HG03039 (cell line): ENCODE data around the gene SEMA4D.

ENCODE experiments used
- ATAC-seq: cut with Tn5 transposase; IDR thresholded peaks from one replicate; pipeline ENCODE4 v1.9.1; 2021; ENCODE audit warnings: mild to moderate bottlenecking, moderate library complexity; ENCODE audit not compliant: unreplicated experiment

The SEMA4D gene

DNA sequence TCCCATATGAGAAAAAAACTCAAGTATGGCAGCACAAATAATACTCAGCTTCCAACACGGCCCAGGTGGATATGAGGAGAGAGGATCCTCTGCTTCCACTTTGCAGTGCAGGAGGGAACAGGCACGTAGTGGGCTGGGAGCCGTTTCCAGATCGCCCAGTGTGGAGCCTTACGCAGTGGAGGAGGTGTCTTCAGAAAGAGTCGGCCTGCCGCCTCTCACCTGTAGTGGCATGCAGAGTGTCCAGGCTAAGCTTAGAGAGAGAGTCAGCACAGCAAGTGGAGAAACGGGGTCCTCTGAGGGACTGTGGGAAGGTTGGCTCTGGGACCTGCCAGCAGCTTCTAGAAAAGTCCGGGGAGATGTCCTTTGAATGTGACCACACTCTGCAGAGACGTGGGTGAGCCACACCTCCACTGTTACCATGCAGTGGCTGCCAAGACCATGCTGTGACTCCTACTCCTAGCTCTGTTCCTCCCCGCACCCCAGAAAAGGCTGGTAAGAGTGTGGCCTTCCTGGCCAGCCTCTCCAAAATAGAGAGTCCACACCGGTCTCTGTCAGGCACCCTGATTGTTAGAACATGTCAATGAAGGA lies 3.5 kb upstream of the SEMA4D start:
- ATAC-seq = no peak

DNA sequence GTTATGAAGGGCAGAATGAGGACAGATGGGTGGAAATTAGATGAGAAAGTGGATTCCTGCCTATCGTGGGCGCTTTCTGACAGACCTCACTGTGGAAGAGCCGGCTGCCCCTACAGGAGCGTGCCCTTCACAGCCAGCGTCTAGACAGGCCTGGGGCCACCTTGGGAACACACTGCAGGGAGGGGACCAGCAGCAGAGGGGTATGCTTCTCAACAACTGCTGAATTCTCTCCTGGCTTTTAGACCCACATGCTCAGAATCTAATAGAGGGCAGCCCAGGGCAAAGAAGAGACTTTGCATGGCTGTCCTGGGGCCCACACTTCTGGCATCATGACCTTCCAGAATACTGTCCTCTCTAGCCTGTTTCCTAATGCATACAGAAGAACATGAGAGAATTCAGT lies 2.1 kb upstream of the SEMA4D start:
- no peak for ATAC-seq

DNA sequence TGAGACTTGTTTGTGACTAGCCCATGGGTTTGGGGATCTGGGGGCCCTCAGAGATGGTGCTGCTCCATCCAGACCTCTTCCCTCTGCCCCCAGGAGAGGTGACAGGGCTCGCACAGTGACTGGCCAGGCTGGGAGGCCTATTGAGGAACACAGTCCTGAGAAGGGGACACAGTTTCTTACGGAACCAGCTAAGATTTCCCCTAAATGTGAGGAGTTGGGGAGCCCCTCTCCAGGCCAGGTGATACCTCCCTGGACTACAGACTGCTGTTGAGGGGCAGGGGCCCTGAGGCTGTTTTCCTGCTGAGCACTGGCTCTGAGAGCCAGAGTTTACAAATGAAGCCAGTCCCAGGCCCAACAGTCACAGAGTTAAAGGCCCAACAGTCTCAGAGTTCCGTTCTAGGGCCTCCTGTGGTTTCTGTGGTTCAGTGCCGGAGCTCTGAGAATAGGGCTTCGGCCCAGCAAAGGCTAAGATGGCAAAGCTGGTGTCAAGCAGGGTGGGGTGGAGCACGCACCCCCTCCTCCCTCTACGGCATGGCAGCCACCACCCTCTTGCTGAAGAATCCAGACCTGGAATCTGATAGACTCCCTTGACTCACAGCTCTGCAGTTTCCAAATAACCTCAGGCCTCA lies 1.1 kb upstream of the SEMA4D start:
- ATAC-seq = no peak

DNA sequence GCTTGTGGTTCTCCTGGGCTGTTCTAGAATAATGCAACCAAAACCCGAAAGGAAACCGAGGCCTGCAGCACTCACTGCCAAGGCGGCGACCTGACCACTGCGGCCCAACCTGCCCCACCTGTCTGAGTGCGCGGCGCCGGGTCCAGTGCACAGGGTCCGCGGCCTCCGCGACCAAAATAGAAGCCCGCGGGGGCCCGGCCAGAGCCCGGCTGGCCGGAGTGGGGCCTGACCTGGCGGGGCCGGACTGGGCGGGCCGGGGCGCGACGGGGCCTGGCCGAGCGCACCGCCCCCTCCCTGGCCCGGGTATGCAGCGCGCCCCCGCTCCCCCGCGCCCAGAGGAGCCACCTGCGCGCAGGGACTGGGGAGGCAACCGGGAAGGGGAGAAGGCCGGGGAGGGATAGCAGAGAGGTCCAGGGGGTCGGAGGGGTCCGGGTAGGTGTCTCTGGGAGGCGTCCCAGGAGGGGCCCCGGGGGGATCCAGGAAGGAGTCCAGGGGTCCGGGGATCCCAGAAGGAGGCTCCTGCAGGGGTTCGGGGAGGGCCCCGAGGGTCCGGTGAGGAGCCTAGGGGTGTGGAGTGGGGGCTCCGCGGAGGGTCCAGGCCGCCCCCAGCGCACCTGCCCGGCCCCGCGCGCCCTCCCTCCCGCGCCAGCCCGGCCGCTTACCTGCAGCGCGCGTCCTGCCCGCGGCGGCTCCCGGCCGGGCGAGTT lies 503 bp downstream of the SEMA4D start:
- no peak for ATAC-seq

DNA sequence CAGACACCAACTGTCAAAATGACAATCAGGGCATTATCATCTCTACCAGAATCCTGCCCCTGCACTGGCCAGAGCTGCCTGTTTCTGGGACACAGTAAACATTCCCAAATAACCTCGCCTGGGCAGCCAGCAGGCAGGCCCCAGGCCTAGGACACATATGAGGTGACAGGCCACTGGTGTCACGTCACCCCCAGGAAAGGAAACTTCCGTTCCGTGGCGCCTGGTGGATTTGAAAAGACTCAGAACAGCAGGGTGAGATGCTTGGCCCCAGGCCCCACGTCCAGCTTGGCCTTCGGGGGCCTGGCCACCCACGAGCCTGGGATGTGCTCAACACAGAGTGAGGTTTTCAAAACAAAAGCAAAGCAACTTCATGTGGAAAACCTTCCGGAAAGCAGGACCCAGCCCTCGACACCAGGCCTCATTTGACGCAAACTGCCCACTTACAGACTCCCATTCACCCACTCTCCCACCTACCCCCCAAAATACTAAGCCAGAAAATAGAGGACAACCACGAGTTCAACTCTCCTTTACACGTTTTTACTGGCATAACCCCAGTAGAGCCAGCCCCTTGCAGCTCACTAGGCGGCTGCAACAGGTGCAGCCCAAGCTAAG lies 1.2 kb downstream of the SEMA4D start:
- no peak for ATAC-seq

DNA sequence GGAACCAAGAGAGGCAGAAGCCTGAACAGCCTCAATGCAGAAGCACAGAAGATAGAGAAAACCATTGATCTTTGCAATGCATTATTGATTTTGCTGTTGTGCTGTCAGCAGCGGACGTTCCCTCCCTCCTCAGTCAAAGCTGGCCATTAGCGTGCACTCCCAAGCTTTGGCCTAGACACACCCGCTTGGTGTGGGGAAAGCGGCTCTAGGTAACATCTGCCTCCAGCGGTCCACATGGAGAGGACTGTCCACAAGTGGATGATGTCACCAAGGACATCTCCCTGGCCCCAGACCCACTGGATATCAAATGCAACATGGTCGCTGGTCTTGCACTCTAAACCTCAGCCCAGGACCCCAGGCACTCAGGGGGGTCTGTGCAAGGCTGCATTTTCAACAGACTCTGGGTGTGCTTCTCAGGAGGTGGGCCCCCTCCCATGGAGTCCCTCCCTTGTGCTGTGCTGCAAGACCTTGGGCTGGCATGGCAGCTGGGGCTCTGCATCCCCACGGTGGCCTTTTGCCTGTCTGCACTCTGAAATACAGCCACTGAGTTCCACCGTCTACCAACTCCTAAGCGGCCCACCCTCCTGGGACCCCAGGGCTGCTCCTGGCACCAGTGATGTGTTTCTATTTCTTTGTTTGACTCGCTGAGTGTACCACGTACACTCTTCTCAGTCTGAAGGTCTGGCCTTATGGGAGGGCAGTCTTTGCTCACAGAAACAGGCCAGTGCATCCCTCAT lies 1.9 kb downstream of the SEMA4D start:
- ATAC-seq = no peak

DNA sequence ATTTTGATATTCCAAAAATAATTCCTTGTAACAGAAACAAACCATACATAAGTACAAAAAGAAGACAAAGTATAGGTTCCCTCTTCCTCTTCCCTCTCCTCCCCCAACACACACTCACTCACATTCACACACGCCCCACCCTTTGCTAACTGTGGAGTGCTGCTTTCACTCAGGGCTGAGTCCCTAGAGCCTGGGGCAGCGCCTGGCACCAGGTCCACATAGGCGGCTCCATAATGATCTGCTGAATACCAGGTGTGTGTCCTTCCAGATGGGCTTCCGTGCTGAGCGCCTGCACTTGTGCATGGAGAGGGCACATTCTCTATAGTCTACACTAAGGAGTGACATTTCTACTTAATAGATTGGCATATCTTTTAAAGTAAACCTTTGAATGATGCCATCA lies 3.7 kb downstream of the SEMA4D start:
- ATAC-seq = no peak

DNA sequence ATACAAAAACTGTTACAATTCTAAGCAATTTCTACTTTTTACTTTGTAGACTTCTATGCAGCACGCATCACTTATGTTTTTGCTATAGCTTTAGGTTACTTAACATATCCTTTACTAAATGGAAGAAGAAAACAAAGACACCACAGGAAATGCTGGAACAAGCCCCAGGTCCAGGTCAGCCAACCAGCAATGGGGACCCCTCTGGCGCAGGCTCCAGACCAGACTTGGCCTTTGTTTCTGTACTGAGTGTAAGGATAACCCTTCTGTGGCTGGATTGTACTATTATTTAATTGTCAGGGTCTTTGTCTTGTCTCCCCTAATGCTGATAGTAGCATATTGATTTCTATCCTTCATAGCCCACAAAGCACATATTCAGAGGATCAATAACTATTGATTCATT lies 4.2 kb downstream of the SEMA4D start:
- no peak for ATAC-seq

DNA sequence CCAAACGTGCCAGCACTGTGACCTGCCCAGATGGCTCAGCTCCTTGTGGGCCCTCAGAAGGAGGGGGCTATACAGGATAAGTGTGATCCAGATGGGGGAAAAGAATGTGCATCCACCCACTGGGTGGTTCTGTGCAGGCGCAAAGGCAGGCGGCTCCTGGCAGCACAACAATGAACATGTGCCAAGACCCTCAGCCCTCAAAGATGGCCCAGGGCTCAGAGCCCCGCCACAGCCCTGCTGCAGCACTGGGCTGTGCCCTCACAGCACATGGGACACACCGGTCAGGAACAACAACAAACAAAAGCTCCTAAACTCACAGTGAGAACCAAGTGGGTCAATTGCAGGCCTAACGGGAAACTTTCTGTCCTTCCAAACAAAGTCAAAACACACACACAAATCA lies 4.7 kb downstream of the SEMA4D start:
- ATAC-seq = no peak

DNA sequence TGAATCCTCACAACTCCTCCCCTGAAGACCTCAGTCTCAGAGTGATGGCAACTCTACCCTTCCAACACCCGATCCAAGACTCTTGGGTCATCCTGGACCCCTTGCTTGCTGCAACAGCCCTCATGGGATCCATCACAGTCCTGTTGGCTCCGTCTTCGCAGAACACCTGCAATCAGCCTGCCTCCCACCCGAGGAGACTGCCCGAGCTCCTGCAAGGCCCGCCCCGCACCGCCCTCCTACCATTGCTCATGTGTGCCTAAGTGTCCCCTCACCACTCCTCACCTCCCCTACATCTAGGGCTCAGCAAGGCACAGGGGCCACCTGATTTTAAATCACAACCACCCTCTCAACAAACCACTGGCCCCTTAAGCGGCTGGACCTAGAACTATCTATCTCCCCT lies 5.3 kb downstream of the SEMA4D start:
- no peak for ATAC-seq

DNA sequence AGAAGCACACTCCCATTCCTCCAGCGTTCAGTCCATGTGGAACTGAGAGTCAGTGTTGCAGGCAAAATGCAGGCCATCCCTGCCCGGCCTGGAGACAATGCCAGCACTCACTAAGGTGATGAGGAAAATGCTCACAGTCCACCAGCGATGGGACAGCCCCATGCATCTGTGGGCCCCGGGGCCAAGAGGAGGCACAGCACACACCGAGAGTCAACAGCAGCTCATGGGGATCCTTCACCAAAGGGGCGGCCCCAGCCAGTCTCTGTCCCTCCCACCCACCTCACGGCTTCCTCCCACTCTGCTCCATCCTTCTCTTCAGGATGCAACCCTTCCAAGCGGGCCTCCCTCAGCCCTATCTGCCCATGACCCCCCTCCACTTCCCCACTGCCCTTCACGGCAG lies 6.2 kb downstream of the SEMA4D start:
- ATAC-seq = no peak

DNA sequence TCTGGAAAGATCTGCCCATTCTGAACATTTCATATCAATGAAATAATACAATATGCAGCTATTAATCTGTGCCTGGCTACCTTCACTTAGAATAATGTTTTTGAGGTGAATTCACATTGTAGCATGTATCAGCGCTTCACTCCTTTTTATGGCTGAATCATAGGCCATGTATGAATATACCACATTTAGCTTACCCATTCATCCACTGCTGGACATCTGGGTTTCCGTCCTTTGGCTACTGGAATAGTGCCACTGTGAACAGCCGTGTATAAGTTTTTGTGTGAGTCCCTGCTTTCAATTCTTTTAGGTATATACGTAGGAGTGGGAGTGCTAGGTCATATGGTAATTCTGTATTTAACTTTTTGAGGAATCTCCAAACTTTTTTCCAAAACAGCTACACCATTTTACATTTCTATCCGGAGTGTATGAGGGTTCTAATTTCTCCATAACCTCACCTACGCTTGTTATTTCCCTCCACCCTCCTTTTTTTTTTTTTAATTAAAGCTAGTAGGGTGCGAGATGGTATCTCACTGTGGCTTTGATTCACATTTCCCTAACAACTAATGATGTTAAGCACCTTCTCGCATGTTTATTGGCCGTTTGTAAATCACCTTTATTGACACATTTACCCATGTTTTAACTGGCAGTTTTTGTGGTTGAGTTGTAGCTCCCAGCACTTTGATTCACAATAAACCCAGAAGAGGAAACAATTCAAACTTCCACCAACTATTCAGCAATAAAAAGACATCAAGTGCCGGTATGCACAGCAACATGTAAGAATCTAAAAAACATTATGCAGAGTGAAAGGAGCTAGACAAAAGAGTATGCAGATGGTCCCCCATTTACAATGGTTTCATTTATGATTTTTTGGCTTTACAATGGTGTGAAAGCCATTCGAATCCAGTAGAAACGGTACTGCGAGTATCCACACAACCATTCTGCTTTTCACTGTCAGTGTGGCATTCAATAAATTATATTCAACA lies 8.1 kb downstream of the SEMA4D start:
- ATAC-seq = no peak

DNA sequence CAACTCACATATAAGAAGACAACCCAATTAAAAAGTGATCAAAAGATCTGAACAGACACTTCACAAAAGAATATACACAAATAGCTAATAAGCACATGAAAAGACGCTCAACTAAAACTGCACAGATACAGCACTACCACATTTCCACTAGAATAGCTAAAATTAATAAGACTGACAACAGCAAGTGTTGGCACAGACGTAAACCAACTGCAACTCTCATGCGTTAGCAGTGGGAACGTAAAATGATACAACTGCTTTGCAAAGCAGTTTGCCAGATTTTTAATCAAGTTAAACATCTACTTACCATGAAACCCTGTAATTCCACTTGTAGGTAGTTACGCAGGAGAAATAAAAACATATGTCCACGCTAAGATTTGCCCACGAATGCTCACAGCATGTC lies 9.0 kb downstream of the SEMA4D start:
- ATAC-seq = no peak

DNA sequence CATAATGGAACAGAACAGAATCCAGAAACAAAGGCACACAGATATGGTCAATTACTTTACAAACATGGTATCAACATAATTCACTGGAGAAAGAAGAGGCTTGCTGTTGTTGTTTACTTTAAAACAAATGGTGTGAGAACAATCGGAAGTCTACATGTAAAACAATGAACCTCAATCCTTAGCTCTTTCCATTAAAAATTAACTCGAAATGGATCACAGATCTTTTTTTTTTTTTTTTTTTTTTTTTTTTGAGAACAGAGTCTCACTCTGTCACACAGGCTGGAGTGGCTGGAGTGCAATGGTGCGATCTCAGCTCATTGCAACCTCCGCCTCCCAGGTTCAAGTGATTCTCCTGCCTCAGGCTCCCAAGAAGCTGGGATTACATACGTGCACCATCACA lies 9.8 kb downstream of the SEMA4D start:
- ATAC-seq = no peak

DNA sequence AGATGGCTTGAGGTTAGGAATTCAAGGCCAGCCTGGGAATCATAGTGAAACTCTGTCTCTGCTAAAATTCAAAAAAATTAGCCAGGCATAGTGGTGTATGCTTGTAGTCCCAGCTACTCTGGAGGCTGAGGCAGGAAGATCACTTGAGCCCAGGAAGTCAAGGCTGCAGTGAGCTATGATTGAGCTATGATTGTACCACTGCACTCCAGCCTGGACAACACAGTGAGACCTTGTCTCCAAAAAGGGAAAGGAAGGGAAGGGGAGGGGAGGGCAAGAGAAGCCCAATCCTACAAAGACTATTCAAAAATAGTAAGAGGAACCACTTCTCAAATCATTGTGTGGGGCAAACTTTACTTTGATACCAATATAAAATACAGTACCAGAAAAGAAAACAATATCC lies 11.2 kb downstream of the SEMA4D start:
- no peak for ATAC-seq

DNA sequence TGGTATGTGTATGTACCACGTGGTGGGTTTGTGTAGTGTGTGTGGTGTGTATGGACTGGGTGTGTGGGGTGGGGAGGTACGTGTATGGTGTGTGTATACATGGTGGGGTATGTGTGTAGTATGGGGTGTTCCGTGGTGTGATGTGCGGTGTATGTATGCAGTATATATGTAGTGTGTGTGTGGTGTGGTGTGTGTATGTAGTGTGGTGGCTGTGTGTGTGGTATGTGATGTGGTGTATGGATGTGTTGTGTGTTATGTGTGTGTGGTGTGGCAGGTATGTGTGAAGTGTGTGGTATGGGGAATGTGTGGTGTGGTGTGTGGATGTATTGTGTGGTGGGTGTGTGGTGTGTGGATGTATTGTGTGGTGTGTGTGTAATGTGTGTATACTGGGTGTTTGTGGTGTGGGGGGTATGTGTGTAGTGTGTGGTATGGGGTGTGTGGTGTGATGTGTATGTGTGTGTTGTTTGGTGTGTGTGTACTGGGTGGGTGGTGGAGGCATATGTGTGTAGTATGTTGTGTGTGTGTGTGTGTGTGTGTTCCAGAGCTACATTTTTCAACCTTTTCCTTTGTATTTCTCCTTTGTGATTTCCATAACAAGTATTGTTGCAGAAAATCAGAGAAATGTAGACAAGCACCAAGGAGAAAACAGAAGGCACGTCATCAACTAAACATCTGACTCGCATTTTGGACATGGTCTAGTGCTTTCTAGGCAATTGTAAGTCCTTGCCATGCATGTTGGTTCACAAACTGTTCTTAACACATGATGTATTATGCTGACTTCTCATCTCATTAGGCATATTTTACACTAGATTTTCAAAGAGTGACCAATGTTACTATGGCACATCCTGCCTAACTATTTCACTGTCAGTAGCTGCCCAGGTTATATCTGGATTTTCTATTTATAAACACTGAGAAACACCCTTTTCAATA lies 13.2 kb downstream of the SEMA4D start:
- ATAC-seq = no peak

DNA sequence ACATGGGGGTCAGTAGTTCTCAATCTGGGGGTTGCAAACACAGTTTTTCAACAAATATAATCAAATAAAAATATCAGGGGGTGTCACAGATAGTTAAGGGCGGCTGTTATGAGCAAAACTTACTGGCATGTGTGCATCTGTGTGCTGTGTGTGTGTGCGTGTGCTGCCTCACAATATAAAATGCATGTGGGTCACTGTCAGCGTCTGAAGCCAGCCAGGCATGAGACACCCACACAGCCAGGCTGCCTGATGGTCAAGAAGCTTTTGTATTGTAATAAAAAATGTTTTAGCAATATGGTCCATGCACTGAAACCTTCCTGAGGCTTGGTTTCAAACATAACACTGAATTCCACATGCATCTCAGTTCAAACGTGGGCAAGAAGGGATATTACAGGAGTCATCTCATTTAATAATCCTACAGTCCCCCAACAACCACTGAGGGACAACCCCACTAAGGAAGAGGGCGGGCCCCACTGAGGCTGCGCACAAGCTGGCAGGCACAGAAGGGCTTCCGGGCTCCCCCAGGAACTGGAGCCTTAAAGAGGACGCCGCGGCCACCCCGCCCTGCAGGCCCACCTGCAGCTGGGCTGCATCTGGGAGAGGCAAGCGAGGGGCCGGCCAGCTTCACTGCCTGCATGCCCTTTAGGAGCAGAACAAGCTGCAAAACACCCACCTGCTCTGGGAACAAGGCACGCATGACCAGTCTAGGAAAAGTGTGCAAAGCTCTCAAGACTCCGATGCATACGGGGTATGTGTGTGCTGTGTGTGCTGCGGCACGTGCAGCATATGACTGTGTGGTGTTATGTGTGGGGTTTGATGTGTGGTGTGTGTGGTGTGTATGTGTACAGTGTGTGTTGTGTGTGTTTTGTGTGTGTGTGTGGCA lies 14.1 kb downstream of the SEMA4D start:
- no peak for ATAC-seq

DNA sequence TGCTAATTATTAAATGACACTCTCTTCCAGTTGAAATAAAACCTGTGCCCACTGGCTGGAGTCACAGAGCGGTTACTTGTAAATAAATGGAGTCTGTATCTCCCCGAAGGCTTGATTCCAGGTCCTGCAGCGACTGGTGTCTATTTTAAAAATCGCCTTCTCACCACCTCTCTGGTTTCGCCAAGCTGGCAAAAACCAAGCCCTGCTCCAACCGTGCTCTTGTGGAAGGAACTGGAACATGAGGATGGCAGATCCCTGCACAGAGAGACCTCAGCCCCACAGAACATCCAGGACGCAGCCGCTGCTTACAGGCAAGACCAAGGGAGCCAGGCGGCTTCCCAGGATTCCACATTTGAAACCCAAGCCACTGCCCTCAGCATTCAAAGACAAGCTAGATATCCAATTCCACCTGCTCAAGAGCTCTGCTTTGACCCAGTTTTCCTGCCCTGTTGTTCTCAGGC lies 15.0 kb downstream of the SEMA4D start:
- no peak for ATAC-seq
